NCI-H748 (cell line): ENCODE measurements around the gene DGKG.

Experiments used
- DNase-seq: peaks from one replicate; lab custom pipeline; 2025; ENCODE audit not compliant: unreplicated experiment; lab: John Stamatoyannopoulos, UW

Gene DGKG

GRCh38 chr3:186151077-186151971 is 210.7 kb downstream of the DGKG start:
- DNase-seq: no peak

- DNase-seq: no peak
These were observed 211.8 kb downstream of the DGKG start for GRCh38 chr3:186150041-186150830.

GRCh38 chr3:186149319-186149960 is 212.6 kb downstream of the DGKG start:
- no peak for DNase-seq

- no peak for DNase-seq
These were observed 217.8 kb downstream of the DGKG start for GRCh38 chr3:186144257-186144656.

- DNase-seq: no peak
These were observed 218.8 kb downstream of the DGKG start for GRCh38 chr3:186143250-186143649.

GRCh38 chr3:186142393-186142932 is 219.6 kb downstream of the DGKG start:
- DNase-seq: no peak

- DNase-seq: no peak
These were observed 220.2 kb downstream of the DGKG start for GRCh38 chr3:186141790-186142189.

- no peak for DNase-seq
These were observed 223.6 kb downstream of the DGKG start for GRCh38 chr3:186138272-186138981.

- DNase-seq: no peak
These were observed 224.9 kb downstream of the DGKG start for GRCh38 chr3:186137051-186137685.

GRCh38 chr3:186133980-186134379 is 228.1 kb downstream of the DGKG start:
- no peak for DNase-seq

GRCh38 chr3:186132487-186132886 is 229.5 kb downstream of the DGKG start:
- no peak for DNase-seq

GRCh38 chr3:186129206-186129605 is 232.8 kb downstream of the DGKG start:
- DNase-seq: no peak

- no peak for DNase-seq
These were observed 233.9 kb downstream of the DGKG start for GRCh38 chr3:186128158-186128557.

GRCh38 chr3:186127463-186127862 is 234.6 kb downstream of the DGKG start:
- DNase-seq: no peak

GRCh38 chr3:186125118-186125517 is 236.9 kb downstream of the DGKG start:
- DNase-seq: no peak

GRCh38 chr3:186124592-186124991 is 237.4 kb downstream of the DGKG start:
- no peak for DNase-seq

GRCh38 chr3:186123012-186123411 is 239.0 kb downstream of the DGKG start:
- DNase-seq: no peak

- no peak for DNase-seq
These were observed 240.1 kb downstream of the DGKG start for GRCh38 chr3:186121968-186122367.

GRCh38 chr3:186121278-186121677 is 240.8 kb downstream of the DGKG start:
- no peak for DNase-seq

- no peak for DNase-seq
These were observed 242.5 kb downstream of the DGKG start for GRCh38 chr3:186119499-186119898.
